ENCODE data around the gene FADD.
A peak's percentile ranks its signal among the peaks of the same experiment; 100 is the strongest.

GRCh38 chr11:70191495-70192140, 11.5 kb upstream of the FADD start:
- TF ChIP-seq EZH2 (IDR thresholded peaks at IDR 0.05): no peak
- peak; percentile 97 for TF ChIP-seq CTCF (IDR thresholded peaks at IDR 0.05)
- TF ChIP-seq EZH2phosphoT487 (IDR thresholded peaks at IDR 0.05): no peak
